PFSK-1 (cell line): ENCODE measurements around the gene MYLIP.

Source experiments
- FOXP2 ChIP-seq: optimal IDR thresholded peaks from 2 replicates; pipeline ENCODE3; 2011; ENCODE audit warnings: borderline replicate concordance, control low read depth, inconsistent platforms; ENCODE audit not compliant: insufficient read depth; ENCODE audit errors: extremely low read length, extremely low read depth
- POLR2AphosphoS5 ChIP-seq: IDR thresholded peaks from 2 replicates; pipeline ENCODE4 v1.6.1; 2012; ENCODE audit warnings: low read depth, mild to moderate bottlenecking, control low read depth, low read length, moderate library complexity
- SIN3A ChIP-seq: IDR thresholded peaks from 2 replicates; pipeline ENCODE4 v1.6.1; 2012; ENCODE audit warnings: mild to moderate bottlenecking, low read length, moderate library complexity, borderline replicate concordance; ENCODE audit not compliant: insufficient read depth
- TAF1 ChIP-seq: IDR thresholded peaks from 2 replicates; pipeline ENCODE4 v1.6.1; 2012; ENCODE audit warnings: low read length, control low read depth, borderline replicate concordance; ENCODE audit not compliant: insufficient read depth
- TF ChIP-seq, protein P1 (sequence below), 2 experiments: IDR thresholded peaks; 2 replicates each; pipeline versions ENCODE4 v1.6.1 to v1.8.0; 2011 to 2012; ENCODE audit warnings: low read depth in 2 of 2, low read length in 2 of 2, control low read depth in 1 of 2, inconsistent platforms in 1 of 2, mild to moderate bottlenecking in 1 of 2, moderate library complexity in 1 of 2; ENCODE audit not compliant: insufficient read depth in 1 of 2

DNA sequence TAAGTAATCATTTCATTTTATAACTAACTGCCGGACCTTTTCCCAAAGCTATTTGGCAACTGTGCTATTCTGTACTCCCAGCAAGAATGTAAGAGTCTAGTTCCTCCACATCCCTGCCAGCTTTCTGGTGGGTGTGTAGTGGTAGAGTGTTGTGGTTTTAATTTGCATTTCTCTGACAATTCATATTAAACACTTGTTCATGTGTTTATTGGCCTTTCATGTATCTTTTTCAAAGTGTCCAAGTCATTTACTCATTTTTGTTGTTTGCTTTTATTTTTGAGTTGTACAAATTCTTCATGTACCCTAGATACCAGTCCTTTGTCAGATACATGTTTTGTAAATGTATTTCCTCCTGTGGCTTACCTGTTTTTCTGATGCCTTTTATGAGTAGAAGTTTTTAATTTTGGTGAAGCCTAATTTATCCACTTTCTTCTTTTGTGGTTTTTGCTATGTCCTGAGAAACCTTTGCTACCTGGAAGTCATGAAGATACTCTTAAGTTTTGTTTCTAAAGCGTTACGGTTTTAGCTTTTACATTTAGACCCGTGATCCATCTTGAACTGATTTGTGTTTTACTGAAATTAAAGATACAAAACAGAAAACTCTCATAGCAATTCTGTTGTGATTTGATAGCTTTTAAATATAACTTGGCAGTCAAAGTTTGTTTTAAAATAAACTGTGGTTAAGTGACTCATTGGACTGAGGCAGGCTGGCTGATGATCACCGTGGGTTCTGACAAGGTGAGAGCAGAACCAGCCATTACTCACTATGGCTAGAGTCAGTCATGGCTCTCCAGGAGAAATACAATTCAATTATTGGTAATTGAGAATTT lies 8.0 kb downstream of the MYLIP start:
- no peak for TF ChIP-seq POLR2AphosphoS5
- no peak for TF ChIP-seq TAF1
- TF ChIP-seq, protein P1, sequence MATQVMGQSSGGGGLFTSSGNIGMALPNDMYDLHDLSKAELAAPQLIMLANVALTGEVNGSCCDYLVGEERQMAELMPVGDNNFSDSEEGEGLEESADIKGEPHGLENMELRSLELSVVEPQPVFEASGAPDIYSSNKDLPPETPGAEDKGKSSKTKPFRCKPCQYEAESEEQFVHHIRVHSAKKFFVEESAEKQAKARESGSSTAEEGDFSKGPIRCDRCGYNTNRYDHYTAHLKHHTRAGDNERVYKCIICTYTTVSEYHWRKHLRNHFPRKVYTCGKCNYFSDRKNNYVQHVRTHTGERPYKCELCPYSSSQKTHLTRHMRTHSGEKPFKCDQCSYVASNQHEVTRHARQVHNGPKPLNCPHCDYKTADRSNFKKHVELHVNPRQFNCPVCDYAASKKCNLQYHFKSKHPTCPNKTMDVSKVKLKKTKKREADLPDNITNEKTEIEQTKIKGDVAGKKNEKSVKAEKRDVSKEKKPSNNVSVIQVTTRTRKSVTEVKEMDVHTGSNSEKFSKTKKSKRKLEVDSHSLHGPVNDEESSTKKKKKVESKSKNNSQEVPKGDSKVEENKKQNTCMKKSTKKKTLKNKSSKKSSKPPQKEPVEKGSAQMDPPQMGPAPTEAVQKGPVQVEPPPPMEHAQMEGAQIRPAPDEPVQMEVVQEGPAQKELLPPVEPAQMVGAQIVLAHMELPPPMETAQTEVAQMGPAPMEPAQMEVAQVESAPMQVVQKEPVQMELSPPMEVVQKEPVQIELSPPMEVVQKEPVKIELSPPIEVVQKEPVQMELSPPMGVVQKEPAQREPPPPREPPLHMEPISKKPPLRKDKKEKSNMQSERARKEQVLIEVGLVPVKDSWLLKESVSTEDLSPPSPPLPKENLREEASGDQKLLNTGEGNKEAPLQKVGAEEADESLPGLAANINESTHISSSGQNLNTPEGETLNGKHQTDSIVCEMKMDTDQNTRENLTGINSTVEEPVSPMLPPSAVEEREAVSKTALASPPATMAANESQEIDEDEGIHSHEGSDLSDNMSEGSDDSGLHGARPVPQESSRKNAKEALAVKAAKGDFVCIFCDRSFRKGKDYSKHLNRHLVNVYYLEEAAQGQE (IDR thresholded peaks at IDR 0.05; ENCODE audit: insufficient read depth in 1 of 2, low read depth in 2 of 2, low read length in 2 of 2) = no peak
- no peak for TF ChIP-seq SIN3A
- no peak for TF ChIP-seq FOXP2
